Loucy (cell line): ENCODE measurements around the gene SNTB2.

Experiments
- H2AFZ ChIP-seq: fragments of 200-600 bp; sonication (generic); 2 replicates; pipeline ENCODE4 v1.6.0; 2016; ENCODE audit warnings: antibody characterized with exemption, mild to moderate bottlenecking, low read length, moderate library complexity
- H3F3A ChIP-seq: fragments of 200-600 bp; 2 replicates; pipeline ENCODE4 v1.6.0; 2016; ENCODE audit warnings: antibody characterized with exemption, low read depth, mild to moderate bottlenecking
- H3K27me3 ChIP-seq: fragments of 200-600 bp; sonication (generic); 2 replicates; pipeline ENCODE4 v1.6.1; 2014; ENCODE audit warnings: low read length, mild to moderate bottlenecking; ENCODE audit not compliant: insufficient read depth, poor library complexity, severe bottlenecking
- H3K36me3 ChIP-seq: fragments of 200-600 bp; sonication (generic); 2 replicates; pipeline ENCODE4 v1.6.1; 2016; ENCODE audit warnings: low read length; ENCODE audit not compliant: insufficient read depth
- H3K4me1 ChIP-seq: fragments of 200-600 bp; sonication (generic); 2 replicates; pipeline ENCODE4 v1.5.1; 2014; ENCODE audit warnings: low read length, mild to moderate bottlenecking; ENCODE audit not compliant: insufficient read depth, poor library complexity, severe bottlenecking
- H3K4me2 ChIP-seq: fragments of 200-600 bp; sonication (generic); 2 replicates; pipeline ENCODE4 v1.6.0; 2014; ENCODE audit warnings: antibody characterized with exemption, low read length, low read depth, mild to moderate bottlenecking; ENCODE audit not compliant: poor library complexity, severe bottlenecking
- H3K4me3 ChIP-seq: fragments of 200-600 bp; sonication (generic); 2 replicates; pipeline ENCODE4 v1.5.1; 2014; ENCODE audit warnings: low read length, mild to moderate bottlenecking, mixed read lengths; ENCODE audit not compliant: poor library complexity, severe bottlenecking
- H3K79me2 ChIP-seq: fragments of 200-600 bp; sonication (generic); 2 replicates; pipeline ENCODE4 v1.6.1; 2014; ENCODE audit warnings: low read length; ENCODE audit not compliant: insufficient read depth
- H3K9ac ChIP-seq: fragments of 200-600 bp; sonication (generic); 2 replicates; pipeline ENCODE4 v1.6.0; 2014; ENCODE audit warnings: mild to moderate bottlenecking, low read depth, low read length, moderate library complexity; ENCODE audit not compliant: poor library complexity, severe bottlenecking
- H3K9me2 ChIP-seq: fragments of 200-600 bp; sonication (generic); replicated peaks from 2 replicates; pipeline ENCODE4 v1.6.1; 2016; ENCODE audit warnings: low read depth, low read length, mixed read lengths
- H3K9me3 ChIP-seq: fragments of 200-600 bp; sonication (generic); 2 replicates; pipeline ENCODE4 v1.6.1; 2014; ENCODE audit warnings: mild to moderate bottlenecking, antibody characterized with exemption, low read length, low read depth; ENCODE audit not compliant: insufficient read depth
- H4K20me1 ChIP-seq: fragments of 200-600 bp; sonication (generic); 2 replicates; pipeline ENCODE4 v1.6.0; 2014; ENCODE audit warnings: antibody characterized with exemption, low read length, mild to moderate bottlenecking; ENCODE audit not compliant: insufficient read depth, poor library complexity, severe bottlenecking
- CTCF ChIP-seq: fragments of 200-600 bp; sonication (generic); conservative IDR thresholded peaks from 2 replicates; pipeline ENCODE4 v1.5.1; 2014; ENCODE audit warnings: mild to moderate bottlenecking, antibody characterized with exemption, low read length
- EZH2phosphoT487 ChIP-seq: fragments of 200-600 bp; IDR thresholded peaks from 2 replicates; pipeline ENCODE4 v1.6.1; 2018; ENCODE audit warnings: antibody characterized with exemption, mild to moderate bottlenecking, moderate library complexity, borderline replicate concordance

Gene SNTB2

GRCh38 chr16:69350536-69351133 lies 163.7 kb downstream of the SNTB2 start:
- Histone ChIP-seq H3K4me3 (no peak overlapping the region), H3K4me2 (no peak overlapping the region), H3K9ac (no peak overlapping the region)

DNA sequence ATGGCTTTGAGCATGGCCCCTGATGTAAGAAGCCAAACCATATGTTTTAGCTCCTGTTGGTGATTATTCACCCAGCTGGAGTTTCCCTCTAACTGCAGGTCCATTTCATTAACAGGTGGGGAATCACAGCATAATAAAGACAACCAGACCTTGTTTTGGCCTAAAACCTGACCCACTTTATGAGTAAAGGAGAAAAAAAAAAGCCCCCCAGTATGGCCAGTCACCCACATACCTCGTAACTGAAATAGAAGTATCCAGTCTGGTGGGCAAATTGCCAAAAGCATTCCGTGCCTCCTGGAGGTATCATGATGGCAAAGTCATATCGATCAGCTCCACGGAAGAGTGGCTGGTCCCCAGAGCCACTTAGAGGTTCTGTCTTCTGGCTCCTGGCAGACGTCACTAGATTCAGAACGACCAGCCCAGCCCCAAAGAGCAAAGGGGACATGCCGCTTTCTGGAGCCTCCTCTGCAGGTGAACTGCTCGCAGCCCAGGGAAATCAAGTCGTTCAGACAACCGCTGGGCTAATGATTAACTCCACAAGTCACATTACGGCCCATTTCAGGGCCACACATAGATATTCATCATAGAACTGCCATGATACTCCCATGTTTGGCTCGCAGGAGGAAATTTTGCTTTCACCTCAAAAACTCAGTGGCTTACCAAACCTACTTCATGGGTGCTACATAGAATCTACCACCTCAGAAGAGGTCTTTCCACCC lies 164.5 kb downstream of the SNTB2 start, which contains the start of gene TMED6:
TMED6 (minus strand) TSS at position 478 of the 719 bp plus-strand sequence; CDS start at position 445, 33 bp downstream.
- Histone ChIP-seq H3K36me3 (peaks cover 4% of the 10 kb centered on the region; the same call in 1 of the 2 replicates), H3K9me3 (no peaks in the 10 kb centered on the region), H3K4me1 (no peaks in the 10 kb centered on the region), H2AFZ (no peak within 1 kb of the TSS), H3K9ac (no peak within 1 kb of the TSS), H3K4me2 (no peak within 1 kb of the TSS), H4K20me1 (no peaks in the 10 kb centered on the region), H3K9me2 (no peaks in the 10 kb centered on the region), H3K4me3 (no peak within 1 kb of the TSS), H3K27me3 (no peaks in the 10 kb centered on the region), H3K79me2 (no peaks in the 10 kb centered on the region), H3F3A (no peaks in the 10 kb centered on the region)
- TF ChIP-seq CTCF (no peak), EZH2phosphoT487 (no peak)

More at GRCh38 chr16:69350536-69351133, 163.7 kb downstream of the SNTB2 start:
- H3K79me2 ChIP-seq: no peaks in the 10 kb centered on the region
- H4K20me1 ChIP-seq: no peaks in the 10 kb centered on the region
- no peaks in the 10 kb centered on the region for H3F3A ChIP-seq
- no peak overlapping the region for H2AFZ ChIP-seq
- peaks cover under 1% of the 10 kb centered on the region; the same call in 1 of the 2 replicates for H3K36me3 ChIP-seq
- H3K9me3 ChIP-seq: no peaks in the 10 kb centered on the region
- no peaks in the 10 kb centered on the region for H3K27me3 ChIP-seq
- no peaks in the 10 kb centered on the region for H3K9me2 ChIP-seq
- TF ChIP-seq CTCF: no peak
- no peak for TF ChIP-seq EZH2phosphoT487
- H3K4me1 ChIP-seq: no peaks in the 10 kb centered on the region
